Measurements from ENCODE around the gene TAS2R4.
"Not testable (repeated sequence)": the region's sequence is repeated elsewhere in the genome, so short reads cannot be mapped to it uniquely, and the experiment has no call there.

TAS2R4 gene, protein sequence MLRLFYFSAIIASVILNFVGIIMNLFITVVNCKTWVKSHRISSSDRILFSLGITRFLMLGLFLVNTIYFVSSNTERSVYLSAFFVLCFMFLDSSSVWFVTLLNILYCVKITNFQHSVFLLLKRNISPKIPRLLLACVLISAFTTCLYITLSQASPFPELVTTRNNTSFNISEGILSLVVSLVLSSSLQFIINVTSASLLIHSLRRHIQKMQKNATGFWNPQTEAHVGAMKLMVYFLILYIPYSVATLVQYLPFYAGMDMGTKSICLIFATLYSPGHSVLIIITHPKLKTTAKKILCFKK

GRCh38 chr7:141776374-141776773, at the start of gene TAS2R4:
TSS of gene TAS2R4 (plus strand) at chr7:141776674. CDS start at chr7:141778489, 1,815 bp downstream.
- no peak for DNase-seq

DNA sequence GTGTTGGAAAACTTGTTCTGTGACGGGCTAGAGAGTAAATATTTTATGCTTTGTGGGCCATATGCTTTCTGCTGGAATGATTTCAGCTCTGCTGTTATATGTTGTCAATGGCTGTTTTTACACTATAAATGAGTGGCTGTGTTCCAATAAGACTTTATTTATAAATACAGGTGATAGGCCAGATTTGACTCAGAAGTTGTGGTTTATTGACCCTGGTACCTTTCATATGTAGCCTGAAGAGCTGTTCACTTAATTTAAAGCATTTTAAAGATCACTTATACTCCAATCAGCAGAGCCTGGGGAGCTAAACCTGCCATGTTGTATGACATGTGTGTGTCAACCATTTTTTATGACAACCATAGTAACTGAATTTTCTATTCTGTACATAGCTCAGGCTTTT, 47.5 kb upstream of the TAS2R4 start:
- no peak for DNase-seq

DNA sequence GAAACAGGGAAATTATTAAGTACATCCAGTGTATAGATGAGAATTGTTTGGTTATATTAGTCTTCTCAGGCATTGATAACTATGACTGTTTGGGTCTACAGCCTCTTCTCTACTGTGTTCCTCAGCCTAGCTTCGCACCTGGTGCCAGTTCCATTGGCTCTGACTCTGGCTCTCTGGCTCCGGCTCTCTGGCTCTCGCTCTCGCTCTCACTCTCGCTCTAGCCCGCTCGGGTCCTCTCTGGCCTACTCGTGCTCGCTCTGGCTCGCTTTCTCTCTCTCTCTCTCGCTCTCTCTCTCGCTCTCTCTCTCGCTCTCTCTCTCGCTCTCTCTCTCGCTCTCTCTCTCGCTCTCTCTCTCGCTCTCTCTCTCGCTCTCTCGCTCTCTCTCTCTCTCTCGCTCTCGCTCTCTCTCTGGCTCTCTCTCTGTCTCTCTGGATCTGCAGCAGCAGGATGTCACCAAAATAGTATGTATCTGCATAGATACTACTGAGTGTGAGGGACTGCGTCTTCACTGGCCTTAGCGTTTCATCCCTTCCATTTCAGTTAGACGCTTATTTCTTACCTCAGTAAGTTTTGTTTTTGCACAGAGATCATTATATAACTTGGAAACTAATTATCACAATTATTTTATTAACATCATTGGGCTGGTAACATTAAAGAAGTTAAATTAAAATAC, 44.9 kb upstream of the TAS2R4 start:
- no peak for DNase-seq

DNA sequence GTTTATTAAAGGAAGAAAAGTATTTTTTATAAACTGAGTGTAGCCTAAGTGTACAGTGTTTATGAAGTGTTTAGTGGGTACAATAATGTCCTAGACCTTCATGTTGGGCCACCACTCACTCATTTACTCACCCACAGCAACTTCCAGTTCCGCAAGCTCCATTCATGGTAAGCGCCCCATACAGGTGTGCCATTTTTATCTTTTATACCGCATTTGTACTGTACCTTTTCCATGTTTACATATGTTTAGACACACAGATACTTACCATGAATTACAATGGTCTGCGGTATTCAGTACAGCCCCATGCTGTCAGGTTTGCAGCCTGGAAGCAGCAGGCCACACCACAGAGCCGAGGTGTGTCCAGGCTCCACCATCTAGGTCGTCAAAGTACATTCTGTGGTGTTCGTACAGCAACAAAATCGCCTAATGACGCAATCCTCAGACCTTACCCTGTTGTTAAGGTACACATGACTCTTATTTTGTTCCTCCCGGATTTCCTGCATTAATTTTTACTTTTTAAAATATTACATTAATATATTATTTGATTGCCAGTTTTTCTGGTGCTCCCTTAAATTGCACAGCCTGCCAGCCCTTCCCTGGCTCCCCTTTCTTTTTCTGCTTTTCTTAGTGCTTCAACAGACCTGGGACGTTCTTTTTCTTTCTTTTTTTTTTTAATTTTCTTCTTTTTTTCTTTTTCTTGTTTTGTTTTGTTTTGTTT, 39.2 kb upstream of the TAS2R4 start:
- DNase-seq = no peak

DNA sequence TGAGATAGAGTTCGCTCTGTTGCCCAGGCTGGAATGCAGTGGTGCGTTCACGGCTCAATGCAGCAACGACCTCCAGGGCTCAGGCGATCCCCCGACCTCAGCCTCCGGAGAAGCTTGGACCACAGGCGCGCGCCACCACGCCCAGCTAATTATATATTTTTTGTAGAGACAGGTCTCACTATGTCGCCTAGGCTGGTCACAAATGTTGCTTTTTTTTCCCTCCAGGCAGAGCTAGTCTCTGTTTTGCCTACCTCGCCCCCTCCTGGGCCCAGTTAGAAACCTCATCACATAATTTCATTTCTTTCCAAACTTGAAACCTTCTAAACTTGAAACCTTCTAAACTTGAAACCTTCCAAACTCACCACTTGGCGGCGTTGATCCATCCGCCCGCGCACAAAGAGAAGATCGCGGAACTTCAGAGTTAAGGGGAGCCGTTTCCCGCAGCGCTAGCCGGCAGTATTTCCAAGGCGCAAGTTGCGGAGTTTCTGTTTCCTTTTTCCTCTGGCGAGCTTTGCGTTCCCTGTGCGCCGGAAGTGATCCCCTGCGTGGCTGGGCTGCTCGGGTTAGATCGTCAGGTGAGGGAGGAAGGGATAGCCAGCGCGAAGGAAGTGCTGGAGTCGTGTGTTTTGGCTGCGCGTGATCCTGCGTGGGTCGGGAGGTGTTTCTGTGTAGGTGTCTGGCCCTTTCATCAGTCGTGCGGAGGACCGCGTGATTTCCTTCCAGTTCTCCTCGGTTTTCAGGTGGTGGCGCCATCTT, 38.5 kb upstream of the TAS2R4 start, which contains the start of gene SSBP1:
Gene SSBP1 (plus strand): TSS at position 523 of the 756 bp plus-strand sequence. CDS start 809 bp downstream, outside the sequence.
- peak; percentile 94 for DNase-seq

DNA sequence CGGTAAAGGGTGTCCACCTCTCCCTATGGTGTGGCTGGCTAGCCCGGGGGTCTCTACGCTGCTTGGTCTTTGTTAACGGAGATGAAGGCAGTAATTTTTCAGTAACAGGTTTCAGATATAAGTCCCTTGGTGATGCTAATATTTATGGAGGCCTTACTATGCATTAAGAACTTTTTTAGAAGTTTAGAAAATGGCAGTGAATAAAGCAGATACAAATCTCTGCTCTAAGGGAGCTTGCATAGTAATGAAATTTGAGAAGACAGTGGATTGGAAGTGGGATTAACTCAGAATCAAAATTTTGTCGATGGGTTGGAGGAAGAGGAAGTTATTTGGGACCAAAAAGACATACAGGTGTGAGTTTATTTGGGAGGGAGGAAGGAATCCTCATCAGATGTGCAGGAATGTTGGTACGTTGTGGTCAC, 37.9 kb upstream of the TAS2R4 start:
- DNase-seq = no peak

- no peak for DNase-seq
Measured at GRCh38 chr7:141739250-141739649, 37.2 kb upstream of the TAS2R4 start.

- no peak for DNase-seq
Measured at GRCh38 chr7:141742229-141742628, 34.2 kb upstream of the TAS2R4 start.

DNA sequence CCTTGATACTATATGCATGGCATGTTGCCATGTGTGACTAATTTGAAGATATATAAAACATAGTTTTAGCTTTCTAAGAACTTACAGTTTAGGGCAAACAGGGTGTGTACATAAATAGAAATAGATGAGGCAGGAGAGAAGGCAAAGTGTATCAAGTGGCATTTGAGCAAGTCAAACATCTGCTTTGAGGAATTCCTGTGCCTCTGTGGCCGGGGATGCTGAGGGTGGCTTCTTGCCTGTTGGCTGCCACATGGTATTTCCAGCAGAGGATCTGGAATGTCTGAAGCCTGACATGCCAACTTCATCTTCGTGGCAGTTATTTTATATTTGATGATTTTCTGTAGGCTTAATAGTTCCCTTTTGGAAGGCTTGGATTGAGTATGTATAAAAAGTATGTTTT, 32.3 kb upstream of the TAS2R4 start:
- no peak for DNase-seq

DNA sequence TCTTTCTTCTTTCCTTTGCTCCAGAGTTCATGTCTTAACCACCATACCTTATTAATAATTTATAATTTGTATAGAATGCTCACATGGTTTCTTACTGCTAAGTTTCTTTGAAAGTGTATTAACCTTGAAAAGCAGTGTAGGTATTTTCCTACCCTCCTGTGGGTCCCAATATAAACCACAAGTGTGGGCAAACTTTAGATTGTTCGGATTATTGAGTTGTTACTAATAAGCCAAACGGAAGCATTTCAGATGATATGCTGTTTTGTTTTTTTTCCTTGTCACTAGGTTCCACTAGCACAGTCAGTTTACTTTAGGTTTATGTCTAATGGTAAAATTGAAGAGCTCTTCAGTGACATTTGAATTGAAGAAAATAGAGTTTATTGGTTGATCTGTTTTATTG, 28.1 kb upstream of the TAS2R4 start:
- no peak for DNase-seq

DNA sequence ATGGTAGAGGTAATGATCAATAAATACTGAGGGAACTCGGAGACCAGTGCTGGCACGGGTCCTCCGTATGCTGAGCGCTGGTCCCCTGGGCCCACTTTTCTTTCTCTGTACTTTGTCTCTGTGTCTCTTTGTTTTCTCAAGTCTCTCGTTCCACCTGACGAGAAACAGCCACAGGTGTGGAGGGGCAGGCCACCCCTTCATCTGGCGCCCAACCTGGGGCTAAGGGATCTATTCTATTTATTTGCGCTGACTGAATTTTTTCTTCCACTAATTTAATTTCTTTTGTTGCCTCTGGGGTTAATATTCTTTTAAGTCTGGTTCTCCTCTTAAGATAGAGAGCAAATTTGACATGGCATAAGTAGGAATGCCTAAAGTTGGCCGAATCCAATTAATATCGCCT, 24.6 kb upstream of the TAS2R4 start:
- not testable (repeated sequence) for DNase-seq

- DNase-seq = no peak
Measured at GRCh38 chr7:141752634-141753033, 23.8 kb upstream of the TAS2R4 start.

DNA sequence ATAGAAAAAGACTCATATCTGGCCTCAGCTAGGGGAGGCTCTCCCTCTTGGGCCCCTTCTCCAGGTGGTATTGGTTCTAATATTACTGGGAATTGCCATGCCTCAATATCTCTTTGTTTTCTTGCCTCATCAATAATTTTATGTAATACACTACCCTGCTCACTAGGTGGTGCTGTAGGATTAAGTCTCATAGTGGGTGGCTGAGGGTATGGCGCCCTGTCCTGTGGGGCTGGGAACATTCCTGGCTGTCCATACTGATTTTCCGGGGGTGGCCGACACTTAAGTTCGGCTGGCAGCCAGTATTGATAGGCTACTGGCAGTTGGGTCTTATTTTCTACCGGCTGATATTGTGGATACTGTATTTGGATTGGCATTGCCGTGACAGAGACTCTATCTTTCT, 21.5 kb upstream of the TAS2R4 start:
- no peak for DNase-seq

- no peak for DNase-seq
Measured at GRCh38 chr7:141763797-141764196, 12.7 kb upstream of the TAS2R4 start, which contains the start of gene TAS2R3. TSS of gene TAS2R3 (plus strand) at chr7:141764097. CDS start at chr7:141764159, 62 bp downstream.

GRCh38 chr7:141770083-141770583, 6.3 kb upstream of the TAS2R4 start:
- not testable (repeated sequence) for DNase-seq

DNA sequence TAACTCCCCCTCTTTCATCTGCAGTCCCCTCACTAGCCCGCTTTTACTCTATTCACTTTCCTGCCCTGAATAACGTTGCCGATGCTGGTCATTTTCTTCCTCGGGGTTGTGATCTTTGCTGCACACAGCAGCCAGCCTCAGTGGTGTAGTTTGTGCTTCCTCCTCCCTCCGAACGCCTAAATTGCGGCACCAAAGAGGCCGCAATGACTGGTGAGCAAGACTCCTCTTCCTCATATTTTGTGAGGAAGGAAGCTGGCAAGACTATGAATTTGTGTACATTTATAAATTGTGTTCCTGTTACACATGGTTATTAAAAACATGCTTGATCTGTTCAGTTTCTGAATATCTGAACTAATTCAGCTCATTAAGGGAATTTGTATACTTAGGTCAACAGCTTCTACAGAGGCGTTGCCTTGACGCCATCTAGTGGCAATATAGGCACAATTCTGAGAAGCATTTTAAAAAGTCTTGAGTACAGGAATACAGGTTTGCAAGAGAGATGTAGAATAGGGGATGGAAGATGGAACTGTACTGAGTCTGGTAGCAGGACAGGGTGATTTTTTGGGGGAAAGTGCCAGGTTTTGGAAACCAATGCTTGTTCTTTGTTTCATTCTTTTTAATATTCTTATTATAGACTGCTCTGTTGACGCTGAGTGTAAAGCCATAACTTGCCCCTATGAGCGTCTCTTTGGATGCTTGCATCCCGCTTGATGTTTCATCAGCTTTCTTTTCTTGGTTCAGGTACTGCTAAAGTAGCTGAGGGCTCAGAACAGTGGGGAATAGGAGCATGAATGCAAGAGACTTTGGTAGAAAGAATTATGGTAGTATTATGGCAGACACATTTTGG, 9.5 kb downstream of the TAS2R4 start:
- DNase-seq = peak; percentile 7

DNA sequence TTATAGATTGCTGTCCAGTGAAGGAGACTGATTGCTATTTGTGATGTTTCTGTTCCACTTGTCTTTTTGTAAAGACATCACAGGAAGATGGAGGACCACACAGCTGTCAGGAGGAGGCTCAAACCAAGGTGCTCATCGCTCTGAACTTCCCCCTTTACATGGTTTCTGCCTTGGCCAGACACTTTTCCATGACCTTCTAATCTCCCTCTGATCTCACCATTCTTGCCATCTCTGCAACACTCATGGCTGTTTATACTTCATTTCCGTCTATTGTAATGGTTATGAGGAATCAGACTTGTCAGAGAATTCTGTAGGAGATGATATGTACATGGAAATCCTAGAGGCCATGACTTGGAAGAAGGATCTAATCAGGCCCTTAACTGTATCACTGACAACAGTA, 11.8 kb downstream of the TAS2R4 start:
- DNase-seq = no peak

DNA sequence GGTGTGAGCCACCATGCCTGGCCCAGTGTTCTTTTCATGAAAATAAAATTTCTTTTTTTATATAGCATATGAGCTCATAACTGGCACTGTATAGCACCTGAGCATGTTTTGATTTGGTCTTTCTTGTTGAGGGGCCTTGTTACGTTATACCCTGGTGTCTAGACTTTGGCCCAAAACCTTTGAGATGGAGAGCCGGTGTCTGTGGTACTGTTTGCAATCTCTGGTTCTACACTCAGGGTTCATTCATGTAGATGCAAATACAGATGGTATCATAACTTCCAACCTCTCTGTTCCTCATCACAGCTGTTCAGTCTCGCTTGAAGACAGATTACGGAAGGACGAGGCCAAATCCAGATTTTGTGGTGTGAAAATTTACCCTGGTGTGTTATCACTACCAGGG, 13.4 kb downstream of the TAS2R4 start, which contains the start of gene TAS2R5:
Gene TAS2R5 (plus strand): TSS at position 301 of the 400 bp plus-strand sequence. CDS start 145 bp downstream, outside the sequence.
- DNase-seq = no peak

DNA sequence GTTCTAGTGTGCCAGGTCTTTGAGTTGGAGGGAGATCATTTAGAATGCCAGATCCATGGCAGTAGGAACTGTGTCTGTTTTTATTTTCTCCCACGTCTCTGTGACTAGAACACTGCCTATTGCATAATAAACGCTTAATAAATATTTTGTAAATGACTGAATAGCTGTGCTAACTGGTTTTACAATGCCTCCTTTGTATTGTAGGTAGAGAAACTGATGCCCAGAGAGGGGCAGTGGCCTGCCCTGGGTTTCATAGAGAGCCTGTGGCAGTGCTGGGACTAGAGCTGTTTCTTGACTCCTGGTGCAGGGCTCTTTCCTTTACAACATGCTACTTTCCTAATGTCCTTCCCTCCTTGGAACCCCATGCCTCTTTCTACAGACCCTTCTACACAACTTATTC, 16.1 kb downstream of the TAS2R4 start:
- no peak for DNase-seq

- no peak for DNase-seq
Measured at GRCh38 chr7:141820067-141820466, 43.6 kb downstream of the TAS2R4 start.

DNA sequence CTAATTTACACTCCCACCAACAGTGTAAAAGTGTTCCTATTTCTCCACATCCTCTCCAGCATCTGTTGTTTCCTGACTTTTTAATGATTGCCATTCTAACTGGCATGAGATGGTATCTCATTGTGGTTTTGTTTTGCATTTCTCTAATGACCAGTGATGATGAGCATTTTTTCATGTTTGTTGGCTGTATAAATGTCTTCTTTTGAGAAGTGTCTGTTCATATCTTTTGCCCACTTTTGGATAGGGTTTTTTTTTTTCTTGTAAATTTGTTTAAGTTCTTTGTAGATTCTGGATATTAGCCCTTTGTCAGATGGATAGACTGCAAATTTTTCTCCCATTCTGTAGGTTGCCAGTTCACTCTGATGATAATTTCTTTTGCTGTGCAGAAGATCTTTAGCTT, 46.0 kb downstream of the TAS2R4 start:
- DNase-seq = not testable (repeated sequence)

All from amniotic stem cell (primary cell).